Medulla oblongata (tissue), 1 donor: Measurements from ENCODE around the gene NKX6-2.
A peak's percentile ranks its signal among the peaks of the same experiment; 100 is the strongest.

Source experiments
- DNase-seq: peaks from one replicate; pipeline ENCODE4 v3.0.0-alpha.2; 2015; ENCODE audit errors: extremely low spot score

The NKX6-2 gene

GRCh38 chr10:132755166-132755711 is 30.7 kb downstream of the NKX6-2 start:
- DNase-seq: no peak

DNA sequence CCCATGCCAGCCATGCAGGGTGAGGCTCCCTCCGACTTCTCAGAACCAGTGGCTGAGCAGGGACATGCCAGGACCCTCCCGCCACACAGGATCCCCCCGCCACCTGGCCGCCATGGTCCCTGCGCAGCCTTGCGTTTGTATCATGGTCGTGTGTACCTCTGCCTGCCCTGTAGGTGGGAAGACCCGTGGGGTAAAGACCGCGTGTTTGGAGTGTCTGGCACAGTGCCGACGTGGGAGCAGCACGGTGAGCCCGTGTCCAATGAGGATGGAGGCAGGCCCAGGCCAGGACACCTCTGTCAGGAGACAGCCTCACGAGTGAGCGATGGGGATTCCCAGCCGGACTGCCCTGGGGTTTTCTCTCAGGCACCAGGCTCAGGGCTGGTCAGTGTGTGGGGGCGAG is 31.9 kb downstream of the NKX6-2 start:
- DNase-seq: no peak

- no peak for DNase-seq
Measured at GRCh38 chr10:132753596-132753995, 32.4 kb downstream of the NKX6-2 start.

GRCh38 chr10:132752961-132753360 is 33.0 kb downstream of the NKX6-2 start:
- no peak for DNase-seq

DNA sequence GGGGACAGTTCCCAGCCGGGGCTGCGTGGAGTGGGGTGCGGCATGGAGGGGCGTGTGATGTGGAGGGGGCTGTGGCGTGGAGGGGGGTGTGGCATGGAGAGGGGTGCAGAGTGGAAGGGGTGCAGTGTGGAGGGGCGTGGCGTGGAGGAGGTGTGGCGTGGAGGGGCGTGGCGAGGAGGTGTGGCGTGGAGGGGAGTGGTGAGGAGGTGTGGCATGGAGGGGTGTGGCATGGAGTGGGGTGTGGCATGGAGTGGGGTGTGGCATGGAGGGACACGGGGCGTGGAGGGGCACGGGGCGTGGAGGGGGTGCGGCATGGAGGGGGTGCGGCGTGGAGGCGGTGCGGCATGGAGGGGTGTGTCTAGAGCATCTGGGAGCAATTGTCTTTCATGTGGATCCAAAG is 33.6 kb downstream of the NKX6-2 start:
- no peak for DNase-seq

DNA sequence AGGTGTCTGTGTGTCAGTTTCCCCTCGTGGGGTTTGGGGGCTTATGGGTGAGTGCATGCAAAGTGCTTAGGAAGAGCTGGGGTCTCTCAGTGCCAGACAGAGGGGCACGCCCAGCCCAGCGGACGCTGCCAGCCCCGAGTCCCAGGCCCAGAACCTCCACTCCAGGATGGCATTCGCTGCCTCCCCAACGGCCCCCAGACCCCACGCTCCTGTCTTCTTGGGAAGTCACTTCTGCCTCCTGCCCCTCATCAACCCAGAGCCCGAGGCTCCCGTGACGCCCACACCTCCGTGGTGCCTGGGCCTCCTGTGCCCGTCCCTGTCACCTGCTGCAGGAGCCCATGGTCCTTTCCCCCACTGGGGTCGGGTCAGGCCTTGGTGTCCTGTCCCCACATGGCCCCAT is 35.0 kb downstream of the NKX6-2 start:
- DNase-seq: no peak

DNA sequence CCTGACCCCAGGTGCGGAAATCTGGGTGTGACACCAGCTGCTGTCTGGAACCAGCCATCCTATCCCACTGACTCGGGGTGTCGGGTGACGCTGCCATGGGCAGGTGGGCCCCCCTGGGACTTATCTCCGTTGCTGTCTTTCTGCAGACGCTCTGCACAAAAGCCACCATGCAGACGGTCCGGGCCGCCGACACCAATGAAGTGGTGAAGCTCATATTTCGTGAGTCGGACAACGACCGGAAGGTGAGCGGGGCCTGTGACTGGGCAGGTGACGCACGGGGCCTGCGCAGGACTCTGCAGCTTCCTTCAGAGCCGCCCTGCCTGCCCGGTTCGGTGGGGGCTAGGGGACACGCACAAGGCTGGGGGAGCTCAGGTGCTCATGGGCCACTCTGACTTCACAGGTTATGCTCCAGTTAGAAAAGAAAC is 36.6 kb downstream of the NKX6-2 start:
- no peak for DNase-seq

DNA sequence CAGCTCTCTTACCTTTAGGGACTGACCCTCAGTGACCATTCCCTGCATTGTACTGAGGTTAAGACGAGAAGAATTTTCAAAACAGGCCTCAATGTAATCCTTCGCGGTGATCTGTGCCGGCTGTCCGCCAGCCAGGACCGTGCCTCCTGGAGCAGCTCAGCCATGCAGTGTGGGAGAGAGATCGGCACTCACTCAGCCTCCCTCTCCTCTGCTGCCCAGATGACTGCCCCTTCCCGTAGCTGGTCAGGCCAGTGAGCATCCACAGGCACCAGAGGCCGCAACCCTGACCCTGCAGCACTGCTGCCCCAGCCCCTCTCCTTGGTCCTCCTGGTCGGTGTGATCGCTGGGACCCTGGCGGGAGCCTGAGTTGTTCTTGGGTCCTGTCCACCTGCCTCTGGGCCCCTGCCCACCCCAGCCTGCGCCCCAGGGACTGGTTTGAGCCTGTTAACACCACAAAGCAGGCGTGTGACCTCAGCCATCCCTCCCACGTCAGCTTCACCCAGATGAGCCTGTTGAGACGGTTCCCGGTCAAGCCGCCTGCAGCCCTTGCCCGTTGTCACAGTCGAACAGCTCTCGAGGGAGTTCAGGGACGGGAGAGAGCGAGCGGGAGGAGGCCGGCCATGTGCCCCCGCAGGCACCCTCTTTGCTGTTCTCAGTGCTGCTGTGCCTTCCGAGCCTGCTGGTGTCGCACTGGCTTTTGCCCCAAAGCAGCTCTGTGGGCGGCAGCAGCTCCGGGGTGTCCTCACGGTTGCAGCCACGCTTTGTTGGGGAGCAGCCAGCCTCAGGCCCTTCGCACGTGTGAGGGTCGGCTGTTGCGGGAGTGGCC is 37.2 kb downstream of the NKX6-2 start:
- DNase-seq: no peak

GRCh38 chr10:132748135-132748534 is 37.8 kb downstream of the NKX6-2 start:
- no peak for DNase-seq

DNA sequence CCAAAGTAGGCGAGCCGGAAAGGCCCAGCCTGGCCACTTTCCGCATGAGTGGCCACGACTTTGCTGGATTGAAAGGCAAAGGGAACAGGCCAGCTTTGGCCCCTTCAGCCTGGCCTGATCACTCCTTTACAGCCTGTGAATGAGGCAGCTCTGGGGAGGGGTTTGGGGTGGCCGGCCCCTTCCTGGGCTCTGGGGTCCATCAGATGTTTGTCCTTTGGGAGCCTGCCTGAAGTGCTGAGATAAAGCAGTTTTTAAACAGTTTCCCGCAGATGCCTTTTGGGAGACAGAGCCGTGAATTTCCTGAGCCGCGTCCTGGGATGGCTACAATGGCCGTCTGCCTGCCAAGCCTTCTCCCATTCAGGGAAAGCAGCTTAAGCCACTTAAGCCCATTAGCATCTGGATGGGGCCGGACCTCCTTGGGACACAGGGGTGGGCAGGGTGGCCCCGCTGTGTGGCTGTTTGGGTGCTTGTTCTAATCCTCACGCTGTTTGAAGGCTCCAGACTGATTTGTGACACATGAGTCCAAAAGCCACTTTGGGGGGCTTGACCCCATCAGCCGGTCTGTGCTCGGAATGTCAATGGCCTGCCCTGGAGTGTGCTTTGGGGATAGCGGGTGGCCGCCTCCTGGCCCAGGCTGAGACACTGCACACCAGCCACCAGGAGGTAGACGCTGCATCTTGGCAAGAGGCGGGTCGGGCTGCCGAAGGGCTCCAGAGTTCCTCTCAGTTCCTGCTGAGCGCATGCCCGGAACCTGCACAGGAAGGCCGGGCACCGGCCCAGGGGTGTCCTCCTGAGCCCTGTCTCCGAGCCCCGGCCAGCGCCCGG is 38.9 kb downstream of the NKX6-2 start:
- peak; percentile 56 for DNase-seq

DNA sequence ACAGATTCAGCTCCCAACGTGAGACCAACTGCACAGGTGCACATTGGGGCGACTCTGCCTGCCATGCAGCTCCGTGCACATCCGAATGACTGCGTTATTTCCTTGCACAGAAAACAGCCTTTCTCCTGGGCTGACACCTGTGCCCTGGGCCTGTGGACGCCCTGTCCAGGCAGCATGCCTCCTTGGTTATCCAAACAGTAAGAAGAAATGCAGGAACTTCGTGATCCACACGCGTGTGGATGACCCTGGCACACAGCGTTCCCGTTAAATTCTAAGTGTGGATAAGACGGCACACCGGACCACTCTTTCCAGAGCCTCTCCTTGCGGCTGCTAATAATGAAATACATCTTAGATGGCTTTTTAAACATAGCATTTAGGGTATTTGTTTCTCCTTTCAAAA is 39.6 kb downstream of the NKX6-2 start:
- DNase-seq: no peak

DNA sequence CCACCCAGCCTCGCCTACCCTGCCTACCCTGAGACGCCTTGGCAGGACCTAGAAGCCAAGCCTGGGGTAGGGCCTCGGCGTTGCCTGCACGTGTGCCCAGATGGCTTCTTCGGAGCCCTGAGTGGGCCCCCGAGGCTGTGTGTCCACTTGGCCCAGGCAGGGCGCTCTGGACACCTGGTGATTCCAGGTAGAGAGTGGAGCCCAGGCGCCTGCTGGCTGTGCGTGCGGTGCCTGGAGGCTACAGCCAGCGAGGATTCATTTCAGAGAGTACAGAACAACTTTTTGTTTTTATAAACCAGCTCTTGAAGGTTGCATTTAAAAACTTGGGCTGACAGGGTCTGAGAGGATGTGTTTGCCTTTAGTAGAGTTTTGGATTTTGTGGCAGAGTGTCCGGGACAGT is 40.0 kb downstream of the NKX6-2 start:
- no peak for DNase-seq

- no peak for DNase-seq
Measured at GRCh38 chr10:132745511-132745910, 40.4 kb downstream of the NKX6-2 start.

- DNase-seq: no peak
Measured at GRCh38 chr10:132744839-132745238, 41.1 kb downstream of the NKX6-2 start.

DNA sequence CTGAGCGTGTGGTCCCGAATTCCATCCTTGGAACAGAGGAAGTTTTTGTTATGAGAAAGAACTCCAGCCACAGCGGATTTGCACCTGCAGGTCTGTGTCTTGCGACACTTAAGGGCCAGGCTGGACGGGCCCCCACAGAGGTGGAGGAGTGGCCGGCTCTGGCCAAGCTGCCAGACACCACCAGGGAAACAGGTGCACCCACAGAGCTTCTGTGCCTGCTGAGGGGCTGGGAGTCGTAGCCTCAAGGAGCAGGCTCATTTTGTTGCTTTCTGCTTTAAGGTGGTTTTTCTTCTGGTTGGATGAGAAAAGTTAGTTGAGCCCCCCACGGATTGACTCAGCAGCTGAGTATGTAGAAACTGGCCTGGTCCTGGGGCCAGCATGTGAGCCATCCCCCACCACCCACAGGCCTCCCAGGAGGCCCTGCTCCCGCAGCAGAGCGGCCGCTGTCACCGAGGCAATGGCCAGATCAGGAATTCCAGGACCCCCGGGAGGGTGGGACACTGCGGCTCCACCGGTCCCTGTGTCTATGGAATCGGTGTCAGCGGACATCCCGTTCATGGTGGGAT is 41.9 kb downstream of the NKX6-2 start:
- DNase-seq: no peak

DNA sequence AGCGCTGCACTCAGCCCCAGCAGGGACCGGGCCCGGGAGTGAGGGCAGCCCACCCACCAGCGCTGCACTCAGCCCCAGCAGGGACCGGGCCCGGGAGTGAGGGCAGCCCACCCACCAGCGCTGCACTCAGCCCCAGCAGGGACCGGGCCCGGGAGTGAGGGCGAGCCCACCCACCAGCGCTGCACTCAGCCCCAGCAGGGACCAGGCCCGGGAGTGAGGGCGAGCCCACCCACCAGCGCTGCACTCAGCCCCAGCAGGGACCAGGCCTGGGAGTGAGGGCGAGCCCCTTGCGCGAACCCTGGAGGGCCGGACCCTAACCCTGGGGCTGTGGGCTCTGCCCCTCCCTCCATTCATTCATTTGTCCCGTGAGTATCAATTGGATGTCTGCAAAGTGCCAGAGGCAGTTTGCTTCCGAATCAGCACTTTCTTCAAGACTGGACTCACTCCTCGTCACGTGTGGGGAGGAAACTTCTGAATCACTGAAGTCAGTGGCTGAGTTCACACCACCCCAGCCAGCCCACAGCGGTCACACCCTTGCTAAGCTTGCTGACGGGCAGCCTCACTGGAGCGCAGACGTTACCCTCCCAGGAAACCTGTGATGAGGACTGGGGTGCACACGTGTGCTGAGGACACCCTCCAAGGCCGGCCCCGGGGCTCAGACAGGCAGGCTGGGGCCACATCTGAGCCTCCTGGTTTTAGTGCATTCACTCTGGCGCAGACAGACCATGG is 42.6 kb downstream of the NKX6-2 start:
- peak; percentile 21 for DNase-seq

- no peak for DNase-seq
Measured at GRCh38 chr10:132742837-132743194, 43.1 kb downstream of the NKX6-2 start.

GRCh38 chr10:132742167-132742836 is 43.6 kb downstream of the NKX6-2 start:
- no peak for DNase-seq

- DNase-seq: no peak
Measured at GRCh38 chr10:132740588-132740987, 45.4 kb downstream of the NKX6-2 start.

DNA sequence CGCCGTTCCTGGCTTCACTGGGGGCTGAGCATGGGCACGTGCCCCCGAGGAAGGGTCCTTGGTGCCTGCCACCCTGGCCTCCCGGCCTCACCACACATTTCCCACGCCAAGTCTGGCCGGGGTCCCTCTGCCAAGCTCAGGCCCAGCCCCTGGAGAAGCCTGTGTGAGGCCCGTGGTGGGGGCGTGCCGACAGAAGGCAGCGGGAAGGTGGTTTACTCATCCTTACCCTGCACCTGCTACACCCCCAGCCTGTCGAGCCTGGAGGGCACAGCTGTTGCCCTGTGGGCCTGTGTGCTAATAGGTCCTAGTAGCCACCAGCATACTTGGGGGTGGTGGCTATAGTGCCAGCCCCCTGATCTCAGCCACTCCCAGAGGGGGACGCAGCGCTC is 46.7 kb downstream of the NKX6-2 start:
- no peak for DNase-seq
